Esophagus muscularis mucosa (tissue), 4 donors: Measurements from ENCODE around the gene SCYL3.

Source experiments
- EP300 ChIP-seq: sonication (generic); formaldehyde crosslinking; IDR thresholded peaks from one replicate; pipeline ENCODE4 v1.6.1; 2017; ENCODE audit warnings: antibody characterized with exemption
- POLR2A ChIP-seq: fragments of 450-650 bp; IDR thresholded peaks from one replicate; pipeline ENCODE4 v1.6.1; 2017; ENCODE audit warnings: antibody characterized with exemption, moderate library complexity, mild to moderate bottlenecking, low read depth
- TF ChIP-seq, protein P1 (sequence below), 3 experiments: fragments of 200-600 bp in 2 of 3; fragments of 450-650 bp in 1 of 3; sonication (generic) in 2 of 3; IDR thresholded peaks; one replicate each; pipeline ENCODE4 v1.5.1; 2017 to 2019; ENCODE audit warnings: antibody characterized with exemption in 3 of 3, mild to moderate bottlenecking in 2 of 3, moderate library complexity in 1 of 3

GRCh38 chr1:169909499-169909898 is 15.8 kb upstream of the SCYL3 start:
- no peak for TF ChIP-seq EP300
- TF ChIP-seq, protein P1, sequence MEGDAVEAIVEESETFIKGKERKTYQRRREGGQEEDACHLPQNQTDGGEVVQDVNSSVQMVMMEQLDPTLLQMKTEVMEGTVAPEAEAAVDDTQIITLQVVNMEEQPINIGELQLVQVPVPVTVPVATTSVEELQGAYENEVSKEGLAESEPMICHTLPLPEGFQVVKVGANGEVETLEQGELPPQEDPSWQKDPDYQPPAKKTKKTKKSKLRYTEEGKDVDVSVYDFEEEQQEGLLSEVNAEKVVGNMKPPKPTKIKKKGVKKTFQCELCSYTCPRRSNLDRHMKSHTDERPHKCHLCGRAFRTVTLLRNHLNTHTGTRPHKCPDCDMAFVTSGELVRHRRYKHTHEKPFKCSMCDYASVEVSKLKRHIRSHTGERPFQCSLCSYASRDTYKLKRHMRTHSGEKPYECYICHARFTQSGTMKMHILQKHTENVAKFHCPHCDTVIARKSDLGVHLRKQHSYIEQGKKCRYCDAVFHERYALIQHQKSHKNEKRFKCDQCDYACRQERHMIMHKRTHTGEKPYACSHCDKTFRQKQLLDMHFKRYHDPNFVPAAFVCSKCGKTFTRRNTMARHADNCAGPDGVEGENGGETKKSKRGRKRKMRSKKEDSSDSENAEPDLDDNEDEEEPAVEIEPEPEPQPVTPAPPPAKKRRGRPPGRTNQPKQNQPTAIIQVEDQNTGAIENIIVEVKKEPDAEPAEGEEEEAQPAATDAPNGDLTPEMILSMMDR (IDR thresholded peaks at IDR 0.05) = no peak
- no peak for TF ChIP-seq POLR2A
